Keratinocyte (primary cell): Measurements from ENCODE around the gene RAMACL. TPM values are rescaled to one million over a fixed set of nuclear protein-coding genes. Genes with fewer than 3 reads are reported as not detected.

Experiments used
- DNase-seq: peaks from one replicate; pipeline ENCODE4 v3.0.0-alpha.2; 2011; ENCODE audit warnings: low read depth, missing footprints, low spot score
- FAIRE-seq: peaks from 2 replicates; lab custom pipeline; 2011; peaks lifted over from hg19 to GRCh38; lab: Jason Lieb, UNC
- H2AFZ ChIP-seq: 2 replicates; pipeline ENCODE4 v1.6.0; 2012; ENCODE audit warnings: low read length, control low read depth, inconsistent platforms; ENCODE audit not compliant: control insufficient read depth
- H3K27ac ChIP-seq: 2 replicates; pipeline ENCODE4 v1.5.1; 2011; ENCODE audit warnings: low read length; ENCODE audit not compliant: control insufficient read depth, insufficient read depth
- H3K27me3 ChIP-seq: 3 replicates; pipeline ENCODE4 v1.6.0; 2011; ENCODE audit warnings: low read length; ENCODE audit not compliant: control insufficient read depth, insufficient read depth; ENCODE audit errors: extremely low read depth
- H3K36me3 ChIP-seq, 2 experiments: 2 replicates in 1 of 2; 3 replicates in 1 of 2; pipeline ENCODE4 v1.5.1; 2011; ENCODE audit warnings: low read length in 2 of 2, mild to moderate bottlenecking in 1 of 2; ENCODE audit not compliant: control insufficient read depth in 2 of 2, insufficient read depth in 2 of 2; ENCODE audit errors: extremely low read depth in 1 of 2
- H3K4me1 ChIP-seq: 3 replicates; pipeline ENCODE4 v1.5.1; 2011; ENCODE audit warnings: low read length; ENCODE audit not compliant: control insufficient read depth, insufficient read depth; ENCODE audit errors: extremely low read depth
- H3K4me2 ChIP-seq: 3 replicates; pipeline ENCODE4 v1.6.0; 2011; ENCODE audit warnings: low read depth, low read length; ENCODE audit not compliant: control insufficient read depth, insufficient read depth; ENCODE audit errors: extremely low read depth
- H3K4me3 ChIP-seq, 3 experiments: fragments of 200-600 bp in 1 of 3; sonication (generic) in 1 of 3; 2 replicates in 2 of 3; 3 replicates in 1 of 3; pipeline ENCODE4 v1.5.1; 2011 to 2016; ENCODE audit warnings: low read length in 3 of 3, mild to moderate bottlenecking in 3 of 3, control low read depth in 2 of 3, inconsistent platforms in 1 of 3, low read depth in 1 of 3, mixed read lengths in 1 of 3, mixed run types in 1 of 3, moderate library complexity in 1 of 3; ENCODE audit not compliant: control insufficient read depth in 2 of 3, insufficient read depth in 2 of 3; ENCODE audit errors: extremely low read depth in 1 of 3
- H3K79me2 ChIP-seq: 2 replicates; pipeline ENCODE4 v1.6.0; 2012; ENCODE audit warnings: low read length; ENCODE audit not compliant: control insufficient read depth, insufficient read depth
- H3K9ac ChIP-seq: 3 replicates; pipeline ENCODE4 v1.6.0; 2011; ENCODE audit warnings: low read length; ENCODE audit not compliant: control insufficient read depth, insufficient read depth; ENCODE audit errors: extremely low read depth
- H3K9me1 ChIP-seq: 3 replicates; pipeline ENCODE4 v1.6.0; 2011; ENCODE audit warnings: low read length; ENCODE audit not compliant: control insufficient read depth, insufficient read depth; ENCODE audit errors: extremely low read depth
- H3K9me3 ChIP-seq: 2 replicates; pipeline ENCODE4 v1.5.1; 2012; ENCODE audit warnings: low read depth, low read length; ENCODE audit not compliant: control insufficient read depth
- H4K20me1 ChIP-seq: 3 replicates; pipeline ENCODE4 v1.6.0; 2011; ENCODE audit warnings: low read length; ENCODE audit not compliant: control insufficient read depth, insufficient read depth; ENCODE audit errors: extremely low read depth
- EZH2 ChIP-seq: IDR thresholded peaks from one replicate; pipeline ENCODE4 v1.6.1; 2012; ENCODE audit warnings: inconsistent platforms, mild to moderate bottlenecking, low read length, moderate library complexity
- dilution Hi-C: fragments of 300-500 bp; cut with MboI; formaldehyde crosslinking; loops from one replicate; pipeline ENCODE4 v1.7.0; 2020; ENCODE audit warnings: low sequenced_read_pairs; ENCODE audit not compliant: extremely low pct_ligation_motif_present
- polyA plus RNA-seq, 5 experiments: library from polyadenylated mRNA; depleted of rRNA in 3 of 5; stranded (reverse) in 3 of 5; stranded (forward) in 1 of 5; unstranded in 1 of 5; fragments of >200 nt; gene quantifications; 1 replicate in 1 of 5; 2 replicates in 3 of 5; 3 replicates in 1 of 5; pipeline versions ENCODE4 v1.2.1 to v1.2.3, GENCODE V29; 2011 to 2012; ENCODE audit warnings: missing spikeins in 2 of 5, low read depth in 1 of 5, low replicate concordance in 1 of 5
- TF ChIP-seq, protein P1 (sequence below), 3 experiments: IDR thresholded peaks in 1 of 3; conservative IDR thresholded peaks in 1 of 3; optimal IDR thresholded peaks in 1 of 3; 2 replicates in 2 of 3; 3 replicates in 1 of 3; pipeline versions ENCODE3 to v1.5.1; 2011; ENCODE audit warnings: low read length in 3 of 3, mild to moderate bottlenecking in 3 of 3, moderate library complexity in 2 of 3, control low read depth in 1 of 3, inconsistent platforms in 1 of 3; ENCODE audit not compliant: insufficient read depth in 2 of 3; ENCODE audit errors: extremely low read depth in 1 of 3

The RAMACL gene
- polyA plus RNA-seq, 1 donor (not counting 4 experiments of a cell fraction or from before 2014, with no cell fraction given): 5.3 TPM

DNA sequence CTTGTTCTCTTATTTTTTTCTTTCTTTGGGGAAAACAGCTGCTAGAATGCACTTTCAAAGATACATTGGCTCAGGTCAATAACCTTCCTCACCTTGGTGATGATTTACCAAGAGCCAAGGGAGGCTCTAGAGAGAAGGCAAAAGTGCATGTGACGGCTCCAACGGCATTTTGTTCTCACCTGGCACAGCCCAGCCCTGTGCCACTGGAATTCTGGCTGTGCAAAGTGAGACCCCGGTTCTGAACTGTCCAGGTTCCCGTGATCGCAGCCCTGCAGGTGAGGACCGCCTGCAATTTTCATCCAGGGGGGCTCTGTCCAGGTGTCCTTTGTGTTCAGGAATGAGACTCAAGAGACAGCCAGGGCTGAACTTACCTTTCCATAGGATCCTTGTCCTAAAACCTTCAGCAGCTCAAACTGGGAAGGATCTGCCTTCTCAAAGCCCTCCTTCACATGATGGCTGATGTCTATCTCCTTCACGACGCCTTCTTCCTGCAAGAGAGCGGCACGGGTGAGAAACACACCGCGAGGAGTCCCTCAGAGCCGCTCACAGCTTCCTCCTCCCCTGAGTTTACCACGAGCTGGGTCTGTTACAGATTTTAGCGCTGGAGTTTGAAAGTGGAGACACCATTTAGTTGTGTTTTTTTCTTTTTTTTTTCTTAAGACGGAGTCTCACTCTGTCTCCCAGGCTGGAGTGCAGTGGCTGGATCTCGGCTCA, 48.0 kb downstream of the RAMACL start:
- Histone ChIP-seq H4K20me1 (no peaks in the 10 kb centered on the region), H3K9me1 (no peaks in the 10 kb centered on the region), H3K36me3 (no peaks in the 10 kb centered on the region), H3K79me2 (no peaks in the 10 kb centered on the region), H3K27me3 (no peaks in the 10 kb centered on the region), H3K4me3 (no peak overlapping the region), H2AFZ (no peak overlapping the region), H3K9me3 (no peaks in the 10 kb centered on the region), H3K9ac (no peak overlapping the region), H3K27ac (no peak overlapping the region), H3K4me1 (peaks cover 19% of the 10 kb centered on the region), H3K4me2 (no peak overlapping the region)
- DNase-seq: no peak
- dilution Hi-C loops: no loop called here
- TF ChIP-seq, protein P1, sequence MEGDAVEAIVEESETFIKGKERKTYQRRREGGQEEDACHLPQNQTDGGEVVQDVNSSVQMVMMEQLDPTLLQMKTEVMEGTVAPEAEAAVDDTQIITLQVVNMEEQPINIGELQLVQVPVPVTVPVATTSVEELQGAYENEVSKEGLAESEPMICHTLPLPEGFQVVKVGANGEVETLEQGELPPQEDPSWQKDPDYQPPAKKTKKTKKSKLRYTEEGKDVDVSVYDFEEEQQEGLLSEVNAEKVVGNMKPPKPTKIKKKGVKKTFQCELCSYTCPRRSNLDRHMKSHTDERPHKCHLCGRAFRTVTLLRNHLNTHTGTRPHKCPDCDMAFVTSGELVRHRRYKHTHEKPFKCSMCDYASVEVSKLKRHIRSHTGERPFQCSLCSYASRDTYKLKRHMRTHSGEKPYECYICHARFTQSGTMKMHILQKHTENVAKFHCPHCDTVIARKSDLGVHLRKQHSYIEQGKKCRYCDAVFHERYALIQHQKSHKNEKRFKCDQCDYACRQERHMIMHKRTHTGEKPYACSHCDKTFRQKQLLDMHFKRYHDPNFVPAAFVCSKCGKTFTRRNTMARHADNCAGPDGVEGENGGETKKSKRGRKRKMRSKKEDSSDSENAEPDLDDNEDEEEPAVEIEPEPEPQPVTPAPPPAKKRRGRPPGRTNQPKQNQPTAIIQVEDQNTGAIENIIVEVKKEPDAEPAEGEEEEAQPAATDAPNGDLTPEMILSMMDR (optimal IDR thresholded peaks at IDR 0.05 in 1 of 3, IDR thresholded peaks at IDR 0.05 in 1 of 3, conservative IDR thresholded peaks at IDR 0.05 in 1 of 3; ENCODE audit: extremely low read depth in 1 of 3, insufficient read depth in 2 of 3, low read length in 3 of 3): no peak
- no peak for TF ChIP-seq EZH2
- FAIRE-seq: no peak

DNA sequence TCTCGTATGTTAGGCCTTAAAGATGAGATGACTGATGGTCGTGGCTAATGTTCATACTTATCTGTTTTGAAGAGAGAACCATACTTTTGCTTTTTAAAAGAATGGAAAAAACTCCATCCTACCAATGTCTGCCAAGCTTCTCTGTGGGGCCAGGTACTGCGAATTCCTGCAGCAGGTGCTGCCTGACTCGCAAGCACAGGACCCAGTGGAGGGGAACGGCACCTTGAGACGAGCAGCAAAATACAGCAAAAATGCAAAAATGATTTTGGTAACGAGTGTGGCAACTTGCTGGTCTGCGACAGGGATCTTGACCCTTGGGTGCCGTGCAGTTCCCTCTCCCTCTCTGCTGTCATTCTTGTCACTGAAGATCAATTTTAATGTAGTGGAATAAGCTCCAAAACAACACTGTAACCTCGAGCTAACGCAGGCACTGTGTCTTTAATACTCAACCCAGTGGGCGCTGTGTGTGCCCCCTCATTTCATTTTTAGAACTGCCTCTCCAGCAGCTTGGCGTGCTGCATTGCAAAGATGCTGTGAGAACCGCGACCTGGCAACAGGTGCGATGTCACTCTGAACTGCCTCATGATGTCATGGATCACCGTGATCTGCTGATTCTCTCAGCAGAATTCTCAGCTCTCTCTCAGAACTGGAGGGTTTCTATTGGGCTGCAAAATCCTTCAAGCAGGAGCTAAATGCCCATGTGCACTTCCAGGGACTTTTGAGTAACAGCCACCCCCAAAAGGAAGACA, 51.6 kb downstream of the RAMACL start:
- Histone ChIP-seq H3K4me2 (no peak overlapping the region), H3K27ac (no peak overlapping the region), H3K36me3 (no peaks in the 10 kb centered on the region), H3K9me1 (no peaks in the 10 kb centered on the region), H2AFZ (no peak overlapping the region), H3K79me2 (no peaks in the 10 kb centered on the region), H3K27me3 (no peaks in the 10 kb centered on the region), H4K20me1 (no peaks in the 10 kb centered on the region), H3K4me3 (no peak overlapping the region), H3K9me3 (no peaks in the 10 kb centered on the region), H3K4me1 (no peaks in the 10 kb centered on the region), H3K9ac (no peak overlapping the region)
- TF ChIP-seq EZH2: no peak
- TF ChIP-seq, protein P1 (optimal IDR thresholded peaks at IDR 0.05 in 1 of 3, IDR thresholded peaks at IDR 0.05 in 1 of 3, conservative IDR thresholded peaks at IDR 0.05 in 1 of 3; ENCODE audit: extremely low read depth in 1 of 3, insufficient read depth in 2 of 3, low read length in 3 of 3): no peak
- FAIRE-seq (no peak), DNase-seq (no peak)
- dilution Hi-C loops: no loop called here
